ENCODE results near the gene ISG15. TPM values are rescaled to one million over a fixed set of nuclear protein-coding genes. Genes with fewer than 3 reads are reported as not detected.

Gene ISG15
- total and polyA plus RNA-seq, 7 donors: 2.9 to 22.1 (median 12.4) TPM

GRCh38 chr1:1053022-1053421, 39.7 kb downstream of the ISG15 start:
- Histone ChIP-seq H3K4me1 (no peaks in the 10 kb centered on the region), H3K27ac (no peak overlapping the region), H3K4me3 (no peak overlapping the region), H3K27me3 (ENCODE audit: insufficient read depth in 3 of 3, low read length in 2 of 3) (peaks cover 0 to 12% (median 3%) of the 10 kb centered on the region in 3 donors), H3K9me3 (no peaks in the 10 kb centered on the region), H3K36me3 (ENCODE audit: insufficient read depth in 1 of 2, low read depth in 1 of 2) (no peaks in the 10 kb centered on the region)
- no peak for ATAC-seq
- WGBS, 3 donors: 88 to 95% (median 90%) methylated on average over 15 of the region's 15 CpGs
- no peak for TF ChIP-seq CTCF (IDR thresholded peaks at IDR 0.05)
- intact Hi-C loops (cut with DNase I): no loop called here
- no peak for DNase-seq

GRCh38 chr1:1053682-1054081, 40.4 kb downstream of the ISG15 start:
- WGBS, 3 donors: 79 to 88% (median 87%) methylated on average over 18 of the region's 18 CpGs
- no peak overlapping the region for H3K27ac ChIP-seq
- peaks cover 0 to 19% (median 7%) of the 10 kb centered on the region in 3 donors for H3K27me3 ChIP-seq (ENCODE audit: insufficient read depth in 3 of 3, low read length in 2 of 3)
- ATAC-seq (no peak), DNase-seq (no peak)
- no peaks in the 10 kb centered on the region for H3K4me1 ChIP-seq
- no peak overlapping the region for H3K4me3 ChIP-seq
- H3K9me3 ChIP-seq: no peaks in the 10 kb centered on the region
- no peak for TF ChIP-seq CTCF (IDR thresholded peaks at IDR 0.05)
- H3K36me3 ChIP-seq (ENCODE audit: insufficient read depth in 1 of 2, low read depth in 1 of 2): no peaks in the 10 kb centered on the region
- intact Hi-C loops (cut with DNase I): no loop called here

- DNase-seq: no peak
Observed at GRCh38 chr1:1054099-1054700, 40.9 kb downstream of the ISG15 start.

GRCh38 chr1:1054971-1055370, 41.7 kb downstream of the ISG15 start:
- no peaks in the 10 kb centered on the region for H3K36me3 ChIP-seq (ENCODE audit: insufficient read depth in 1 of 2, low read depth in 1 of 2)
- H3K9me3 ChIP-seq: no peaks in the 10 kb centered on the region
- intact Hi-C loops (cut with DNase I): no loop called here

More at GRCh38 chr1:1054099-1054700, 40.9 kb downstream of the ISG15 start:
- Histone ChIP-seq H3K9me3 (no peaks in the 10 kb centered on the region), H3K27me3 (ENCODE audit: insufficient read depth in 3 of 3, low read length in 2 of 3) (peaks cover 0 to 24% (median 7%) of the 10 kb centered on the region in 3 donors), H3K4me3 (no peak overlapping the region), H3K27ac (no peak overlapping the region), H3K4me1 (no peaks in the 10 kb centered on the region), H3K36me3 (ENCODE audit: insufficient read depth in 1 of 2, low read depth in 1 of 2) (no peaks in the 10 kb centered on the region)
- 90 to 91% (median 90%) methylated on average over 15 to 18 of the region's 18 CpGs for WGBS, 3 donors
- intact Hi-C loops (cut with DNase I): no loop called here
- ATAC-seq: no peak
- TF ChIP-seq CTCF (IDR thresholded peaks at IDR 0.05): no peak

More at GRCh38 chr1:1054971-1055370, 41.7 kb downstream of the ISG15 start:
- H3K4me1 ChIP-seq: no peaks in the 10 kb centered on the region
- TF ChIP-seq CTCF (IDR thresholded peaks at IDR 0.05): no peak
- WGBS, 3 donors: 86 to 91% (median 91%) methylated on average over 22 to 23 of the region's 23 CpGs
- no peak for ATAC-seq
- H3K27me3 ChIP-seq (ENCODE audit: insufficient read depth in 3 of 3, low read length in 2 of 3): peaks cover 0 to 31% (median 10%) of the 10 kb centered on the region in 3 donors
- no peak overlapping the region for H3K27ac ChIP-seq
- no peak overlapping the region for H3K4me3 ChIP-seq
- no peak for DNase-seq
